ES-I3 (cell line): Measurements from ENCODE around the gene MYO19.
A peak's percentile ranks its signal among the peaks of the same experiment; 100 is the strongest.
"Not testable (repeated sequence)": the region's sequence is repeated elsewhere in the genome, so short reads cannot be mapped to it uniquely, and the experiment has no call there.

Source experiments
- H3K36me3 ChIP-seq: 2 replicates; pipeline ENCODE4 v1.6.1; 2013; ENCODE audit warnings: mild to moderate bottlenecking, low read length, control low read depth, moderate library complexity; ENCODE audit not compliant: insufficient read depth
- H3K4me1 ChIP-seq: 2 replicates; pipeline ENCODE4 v1.6.1; 2013; ENCODE audit warnings: mild to moderate bottlenecking, control low read depth, low read length; ENCODE audit not compliant: insufficient read depth
- H3K9ac ChIP-seq: 2 replicates; pipeline ENCODE4 v1.6.1; 2013; ENCODE audit warnings: low read depth, mild to moderate bottlenecking, low read length, moderate library complexity
- H3K9me3 ChIP-seq: 2 replicates; pipeline ENCODE4 v1.6.1; 2013; ENCODE audit warnings: mild to moderate bottlenecking, low read length, moderate library complexity; ENCODE audit not compliant: control insufficient read depth, insufficient read depth

Gene MYO19

GRCh38 chr17:36498560-36499300 is 35.9 kb downstream of the MYO19 start:
- Histone ChIP-seq H3K36me3 (peaks cover 29% of the 10 kb centered on the region), H3K9me3 (no peaks in the 10 kb centered on the region), H3K9ac (no peak overlapping the region)

GRCh38 chr17:36498155-36498554 is 36.5 kb downstream of the MYO19 start:
- H3K9me3 ChIP-seq: no peaks in the 10 kb centered on the region
- H3K36me3 ChIP-seq: peaks cover 31% of the 10 kb centered on the region
- H3K9ac ChIP-seq: no peak overlapping the region
- no peaks in the 10 kb centered on the region for H3K4me1 ChIP-seq

More at GRCh38 chr17:36498560-36499300, 35.9 kb downstream of the MYO19 start:
- H3K4me1 ChIP-seq: no peaks in the 10 kb centered on the region

GRCh38 chr17:36496018-36496789 is 38.5 kb downstream of the MYO19 start:
- Histone ChIP-seq H3K36me3 (peaks cover 32% of the 10 kb centered on the region), H3K9me3 (no peaks in the 10 kb centered on the region), H3K4me1 (no peaks in the 10 kb centered on the region), H3K9ac (no peak overlapping the region)

GRCh38 chr17:36495076-36495578 is 39.5 kb downstream of the MYO19 start:
- Histone ChIP-seq H3K36me3 (peaks cover 28% of the 10 kb centered on the region), H3K4me1 (no peaks in the 10 kb centered on the region), H3K9me3 (no peaks in the 10 kb centered on the region), H3K9ac (no peak overlapping the region)

GRCh38 chr17:36494674-36495073 is 40.0 kb downstream of the MYO19 start:
- H3K36me3 ChIP-seq: peaks cover 31% of the 10 kb centered on the region
- H3K4me1 ChIP-seq: no peaks in the 10 kb centered on the region
- no peak overlapping the region for H3K9ac ChIP-seq
- H3K9me3 ChIP-seq: no peaks in the 10 kb centered on the region

GRCh38 chr17:36493956-36494355 is 40.7 kb downstream of the MYO19 start:
- peaks cover 27% of the 10 kb centered on the region for H3K36me3 ChIP-seq

GRCh38 chr17:36486204-36487194 is 48.2 kb downstream of the MYO19 start, which contains the start of gene ZNHIT3:
Gene ZNHIT3, plus strand, starts transcription at chr17:36486681. Its CDS starts 19 bp downstream, at chr17:36486700.
- Histone ChIP-seq H3K4me1 (0 out of 2 replicates have a peak, but pooled peaks cover 5% of the 10 kb centered on the region), H3K9ac (peak within 1 kb of the TSS; percentile 90), H3K36me3 (peaks cover 3% of the 10 kb centered on the region; the same call in 1 of the 2 replicates), H3K9me3 (0 out of 2 replicates have a peak, but pooled peaks cover 4% of the 10 kb centered on the region)

More at GRCh38 chr17:36493956-36494355, 40.7 kb downstream of the MYO19 start:
- Histone ChIP-seq H3K4me1 (no peaks in the 10 kb centered on the region), H3K9ac (no peak overlapping the region), H3K9me3 (no peaks in the 10 kb centered on the region)

- H3K9me3 ChIP-seq: 0 out of 2 replicates have a peak, but pooled peaks cover 4% of the 10 kb centered on the region
- peaks cover 3% of the 10 kb centered on the region; the same call in 1 of the 2 replicates for H3K36me3 ChIP-seq
- H3K4me1 ChIP-seq: 0 out of 2 replicates have a peak, but pooled peaks cover 5% of the 10 kb centered on the region
- peak overlapping the region; percentile 90 for H3K9ac ChIP-seq
Observed at GRCh38 chr17:36485805-36486203, 48.9 kb downstream of the MYO19 start.

- H3K9ac ChIP-seq: no peak overlapping the region
- H3K9me3 ChIP-seq: 0 out of 2 replicates have a peak, but pooled peaks cover 4% of the 10 kb centered on the region
- H3K4me1 ChIP-seq: 0 out of 2 replicates have a peak, but pooled peaks cover 5% of the 10 kb centered on the region
- peaks cover 1% of the 10 kb centered on the region; the same call in 1 of the 2 replicates for H3K36me3 ChIP-seq
Observed at GRCh38 chr17:36485027-36485426, 49.6 kb downstream of the MYO19 start.

GRCh38 chr17:36484021-36484420 is 50.6 kb downstream of the MYO19 start:
- H3K9ac ChIP-seq, H3K36me3 ChIP-seq, H3K9me3 ChIP-seq, H3K4me1 ChIP-seq: not testable (repeated sequence)

GRCh38 chr17:36482611-36483504 is 51.8 kb downstream of the MYO19 start:
- peak overlapping the region; percentile 14; the same call in 1 of the 2 replicates for H3K9ac ChIP-seq
- 0 out of 2 replicates have a peak, but pooled peaks cover 5% of the 10 kb centered on the region for H3K4me1 ChIP-seq
- H3K9me3 ChIP-seq: 0 out of 2 replicates have a peak, but pooled peaks cover 4% of the 10 kb centered on the region
- H3K36me3 ChIP-seq: no peaks in the 10 kb centered on the region

GRCh38 chr17:36481829-36482228 is 52.8 kb downstream of the MYO19 start:
- Histone ChIP-seq H3K9me3 (0 out of 2 replicates have a peak, but pooled peaks cover 4% of the 10 kb centered on the region), H3K36me3 (no peaks in the 10 kb centered on the region), H3K9ac (no peak overlapping the region), H3K4me1 (0 out of 2 replicates have a peak, but pooled peaks cover 5% of the 10 kb centered on the region)
